Tibial artery (tissue), 4 donors: ENCODE measurements around the gene TSPAN32.

Experiments
- DNase-seq, 2 donors: peaks; one replicate each; pipeline ENCODE4 v3.0.0-alpha.2; 2019
- H3K27ac ChIP-seq, 2 donors: fragments of 200-600 bp; sonication (generic) in 1 of 2; 1 replicate in 1 of 2; 2 replicates in 1 of 2; pipeline ENCODE4 v1.5.1; 2018 to 2019; ENCODE audit warnings: mild to moderate bottlenecking in 1 of 2
- H3K27me3 ChIP-seq, 2 donors: fragments of 200-600 bp; sonication (generic) in 1 of 2; one replicate each; pipeline versions ENCODE4 v1.5.1 to v1.6.0; 2016 to 2019
- H3K36me3 ChIP-seq, 3 donors: fragments of 200-600 bp; sonication (generic) in 2 of 3; one replicate each; pipeline ENCODE4 v1.5.1; 2016 to 2019; ENCODE audit warnings: mild to moderate bottlenecking in 2 of 3
- H3K4me1 ChIP-seq, 4 donors: fragments of 200-600 bp; sonication (generic) in 2 of 4; 1 replicate in 3 of 4; 2 replicates in 1 of 4; pipeline ENCODE4 v1.5.1; 2016 to 2019
- H3K4me3 ChIP-seq, 2 donors: fragments of 200-600 bp; sonication (generic) in 1 of 2; 1 replicate in 1 of 2; 2 replicates in 1 of 2; pipeline ENCODE4 v1.5.1; 2018 to 2019; ENCODE audit warnings: mild to moderate bottlenecking in 2 of 2
- H3K9me3 ChIP-seq, 3 donors: fragments of 200-600 bp; sonication (generic) in 1 of 3; one replicate each; pipeline ENCODE4 v1.5.1; 2016 to 2019
- intact Hi-C: fragments of 100-400 bp; cut with DNase I; formaldehyde crosslinking; loops from one replicate; pipeline ENCODE4 v1.15.0; 2023; ENCODE audit warnings: low total_unique reads
- TF ChIP-seq, protein P1 (sequence below), 2 experiments: fragments of 200-600 bp in 1 of 2; fragments of 450-650 bp in 1 of 2; IDR thresholded peaks; one replicate each; pipeline ENCODE4 v1.5.1; 2017 to 2019; ENCODE audit warnings: antibody characterized with exemption in 2 of 2, mild to moderate bottlenecking in 1 of 2, moderate library complexity in 1 of 2

TSPAN32 gene, protein sequence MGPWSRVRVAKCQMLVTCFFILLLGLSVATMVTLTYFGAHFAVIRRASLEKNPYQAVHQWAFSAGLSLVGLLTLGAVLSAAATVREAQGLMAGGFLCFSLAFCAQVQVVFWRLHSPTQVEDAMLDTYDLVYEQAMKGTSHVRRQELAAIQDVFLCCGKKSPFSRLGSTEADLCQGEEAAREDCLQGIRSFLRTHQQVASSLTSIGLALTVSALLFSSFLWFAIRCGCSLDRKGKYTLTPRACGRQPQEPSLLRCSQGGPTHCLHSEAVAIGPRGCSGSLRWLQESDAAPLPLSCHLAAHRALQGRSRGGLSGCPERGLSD

DNA sequence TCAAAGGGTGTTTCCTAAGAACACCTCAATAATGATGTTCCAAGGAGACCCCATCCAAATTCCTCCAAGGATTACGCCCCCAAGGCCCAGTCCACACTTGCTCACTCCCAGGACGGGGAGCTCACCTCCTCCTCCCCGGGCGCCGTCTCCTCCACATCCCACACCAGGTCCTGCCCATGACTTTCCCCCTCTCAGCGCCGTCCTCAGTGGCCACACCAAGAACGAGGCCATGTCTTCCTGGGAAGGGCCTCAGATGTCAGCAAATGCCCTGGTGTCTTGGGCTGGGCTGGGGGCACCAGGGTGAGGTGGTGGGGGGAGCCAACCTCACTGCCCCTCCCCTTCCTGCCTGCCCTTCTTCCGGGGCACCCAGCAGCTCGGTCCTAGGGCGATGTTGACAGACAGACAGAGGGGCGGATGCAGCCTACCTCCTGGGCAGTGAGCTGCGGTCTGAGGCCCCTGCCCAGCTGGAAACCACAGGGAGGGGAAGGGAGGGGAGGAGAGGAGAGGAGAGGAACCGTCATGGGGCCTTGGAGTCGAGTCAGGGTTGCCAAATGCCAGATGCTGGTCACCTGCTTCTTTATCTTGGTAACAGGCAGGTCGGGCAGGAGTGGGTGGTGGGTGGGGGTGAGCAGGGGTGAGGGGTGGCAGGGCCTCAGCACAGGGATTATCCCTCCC lies at the start of gene TSPAN32, which contains the start of gene C11orf21:
TSPAN32 (plus strand) TSS at position 383 of the 675 bp plus-strand sequence; CDS start at position 520, 137 bp downstream.
C11orf21 (minus strand) TSS at position 288 of the 675 bp plus-strand sequence; CDS start at position 178, 110 bp downstream.
- H3K36me3 ChIP-seq, result no peaks in the 10 kb centered on the region
- no peaks in the 10 kb centered on the region for H3K9me3 ChIP-seq
- intact Hi-C loops, result loop anchor here (2.0 to 10.0 kb wide), 2 partner anchors 123 to 593 kb away; no protein-coding TSS in a partner anchor
- peaks cover 0 to 14% of the 10 kb centered on the region in 2 donors for H3K27me3 ChIP-seq
- H3K4me1 ChIP-seq, result peaks cover 0 to 34% (median 30%) of the 10 kb centered on the region in 4 donors
- H3K4me3 ChIP-seq, result peak within 1 kb of the TSS in 1 of 2 donors; percentile 4
- peak within 1 kb of the TSS in 1 of 2 donors; percentile 14 for H3K27ac ChIP-seq
- TF ChIP-seq, protein P1, sequence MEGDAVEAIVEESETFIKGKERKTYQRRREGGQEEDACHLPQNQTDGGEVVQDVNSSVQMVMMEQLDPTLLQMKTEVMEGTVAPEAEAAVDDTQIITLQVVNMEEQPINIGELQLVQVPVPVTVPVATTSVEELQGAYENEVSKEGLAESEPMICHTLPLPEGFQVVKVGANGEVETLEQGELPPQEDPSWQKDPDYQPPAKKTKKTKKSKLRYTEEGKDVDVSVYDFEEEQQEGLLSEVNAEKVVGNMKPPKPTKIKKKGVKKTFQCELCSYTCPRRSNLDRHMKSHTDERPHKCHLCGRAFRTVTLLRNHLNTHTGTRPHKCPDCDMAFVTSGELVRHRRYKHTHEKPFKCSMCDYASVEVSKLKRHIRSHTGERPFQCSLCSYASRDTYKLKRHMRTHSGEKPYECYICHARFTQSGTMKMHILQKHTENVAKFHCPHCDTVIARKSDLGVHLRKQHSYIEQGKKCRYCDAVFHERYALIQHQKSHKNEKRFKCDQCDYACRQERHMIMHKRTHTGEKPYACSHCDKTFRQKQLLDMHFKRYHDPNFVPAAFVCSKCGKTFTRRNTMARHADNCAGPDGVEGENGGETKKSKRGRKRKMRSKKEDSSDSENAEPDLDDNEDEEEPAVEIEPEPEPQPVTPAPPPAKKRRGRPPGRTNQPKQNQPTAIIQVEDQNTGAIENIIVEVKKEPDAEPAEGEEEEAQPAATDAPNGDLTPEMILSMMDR (IDR thresholded peaks at IDR 0.05), result no peak
- no peak for DNase-seq

GRCh38 chr11:2252018-2252417 lies 49.8 kb upstream of the TSPAN32 start:
- Histone ChIP-seq H3K9me3 (no peaks in the 10 kb centered on the region), H3K27me3 (peaks cover 0 to 27% of the 10 kb centered on the region in 2 donors), H3K4me1 (peaks cover 0 to 2% (median 0%) of the 10 kb centered on the region in 4 donors), H3K4me3 (no peak overlapping the region), H3K27ac (no peak overlapping the region), H3K36me3 (no peaks in the 10 kb centered on the region)
- TF ChIP-seq, protein P1 (IDR thresholded peaks at IDR 0.05), result no peak
- intact Hi-C loops, result no loop called here
- no peak for DNase-seq

DNA sequence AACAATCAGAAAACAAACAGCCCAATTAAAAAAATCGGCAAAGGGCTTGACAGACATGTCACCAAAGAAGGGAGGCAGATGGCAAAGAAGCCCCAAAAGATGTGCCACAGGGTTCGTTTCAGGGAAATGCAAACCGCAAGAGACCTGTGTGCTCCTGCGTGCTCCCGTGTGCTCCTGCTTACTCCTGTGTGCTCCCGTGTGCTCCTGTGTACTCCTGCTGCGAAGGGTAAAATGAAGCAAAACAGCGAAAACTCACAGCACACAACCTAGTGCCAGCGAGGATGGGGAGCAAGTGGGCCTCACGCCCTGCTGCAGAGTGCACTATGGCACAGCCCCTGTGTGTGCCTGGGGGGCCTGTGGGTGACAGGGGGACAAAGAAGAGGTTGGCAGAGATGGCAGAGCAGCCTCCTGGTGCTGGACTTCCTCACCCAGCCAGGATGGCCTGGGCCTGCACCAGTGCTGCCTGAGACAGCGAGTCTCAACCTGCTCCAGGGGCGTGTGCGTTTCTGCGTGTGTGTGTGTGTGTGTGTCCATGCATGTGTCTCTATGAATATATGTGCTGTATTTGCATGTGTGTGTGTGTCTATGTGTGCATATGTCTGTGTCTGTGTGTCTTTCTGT lies 45.4 kb upstream of the TSPAN32 start:
- H3K27ac ChIP-seq, result no peak overlapping the region
- H3K27me3 ChIP-seq, result peaks cover 0 to 20% of the 10 kb centered on the region in 2 donors
- no peaks in the 10 kb centered on the region for H3K9me3 ChIP-seq
- TF ChIP-seq, protein P1 (IDR thresholded peaks at IDR 0.05), result no peak
- H3K36me3 ChIP-seq, result no peaks in the 10 kb centered on the region
- intact Hi-C loops, result no loop called here
- H3K4me1 ChIP-seq, result peaks cover 0 to 6% (median 0%) of the 10 kb centered on the region in 4 donors
- H3K4me3 ChIP-seq, result no peak overlapping the region
- DNase-seq, result peak in 1 of 2 donors; percentile 44

GRCh38 chr11:2256951-2257700 lies 44.7 kb upstream of the TSPAN32 start:
- no peaks in the 10 kb centered on the region for H3K36me3 ChIP-seq
- TF ChIP-seq, protein P1 (IDR thresholded peaks at IDR 0.05), result no peak
- no peak overlapping the region for H3K4me3 ChIP-seq
- peaks cover 0 to 26% of the 10 kb centered on the region in 2 donors for H3K27me3 ChIP-seq
- peak in 1 of 2 donors; percentile 52 for DNase-seq
- intact Hi-C loops, result no loop called here
- H3K4me1 ChIP-seq, result peaks cover 0 to 6% (median 0%) of the 10 kb centered on the region in 4 donors
- no peak overlapping the region for H3K27ac ChIP-seq
- no peaks in the 10 kb centered on the region for H3K9me3 ChIP-seq
